Ovary (tissue), 9 donors: ENCODE results near the gene CEBPZ. TPM values are rescaled to one million over a fixed set of nuclear protein-coding genes. Genes with fewer than 3 reads are reported as not detected.

ENCODE experiments used
- DNase-seq, 5 donors: peaks; one replicate each; pipeline ENCODE4 v3.0.0-alpha.2; 2019 to 2020
- H3K27ac ChIP-seq, 2 donors: fragments of 200-600 bp; one replicate each; pipeline versions ENCODE4 v1.5.1 to v1.8.0; 2019 to 2022
- H3K27me3 ChIP-seq: fragments of 200-600 bp; one replicate; pipeline ENCODE4 v1.8.0; 2022
- H3K36me3 ChIP-seq: fragments of 200-600 bp; sonication (generic); one replicate; pipeline ENCODE4 v1.5.1; 2019
- H3K4me1 ChIP-seq: one replicate; pipeline ENCODE4 v1.8.1; 2013; ENCODE audit warnings: mild to moderate bottlenecking, moderate library complexity; ENCODE audit not compliant: insufficient read depth
- H3K4me3 ChIP-seq: fragments of 200-600 bp; sonication (generic); one replicate; pipeline ENCODE4 v1.5.1; 2017
- H3K9me3 ChIP-seq, 2 donors: fragments of 200-600 bp in 1 of 2; sonication (generic) in 1 of 2; one replicate each; pipeline versions ENCODE4 v1.5.1 to v1.8.1; 2013 to 2019; ENCODE audit warnings: mild to moderate bottlenecking in 1 of 2, moderate library complexity in 1 of 2
- EP300 ChIP-seq: sonication (generic); formaldehyde crosslinking; IDR thresholded peaks from one replicate; pipeline ENCODE4 v1.6.1; 2017; ENCODE audit warnings: antibody characterized with exemption
- POLR2A ChIP-seq: fragments of 450-650 bp; IDR thresholded peaks from one replicate; pipeline ENCODE4 v1.6.1; 2017; ENCODE audit warnings: antibody characterized with exemption, mild to moderate bottlenecking, moderate library complexity
- WGBS, 3 donors: extraction: QIAGEN DNeasy Blood & Tissue Kit in 1 of 3; methylation state at CpG; one replicate each; pipeline versions ENCODE4 v1.1.5 to v1.1.7; 2013 to 2017; 5-methylcytosine and 5-hydroxymethylcytosine counted together
- intact Hi-C, 4 donors: fragments of 100-400 bp; cut with DNase I; formaldehyde crosslinking; loops; one replicate each; pipeline versions ENCODE4 v1.11.0 to v1.15.1; 2022 to 2023
- polyA plus RNA-seq, 2 donors: library from polyadenylated mRNA; stranded (reverse); fragments of 200-250 nt in 1 of 2; fragments of 350-450 nt in 1 of 2; fragmentation: Illumina TruSeq in 1 of 2; extraction: RNeasy Lipid Tissue Mini Kit (QIAGEN cat#74804) in 1 of 2; gene quantifications; one replicate each; pipeline ENCODE4 v1.2.3, GENCODE V29; 2013 to 2014
- total RNA-seq, 7 donors: library from RNA; depleted of rRNA in 2 of 7; stranded (reverse); fragments of >200 nt in 2 of 7; fragmentation: NEBNext Ultra II Directional in 3 of 7; extraction: Animal tissue kit (Norgen Biotek cat#: 25700) in 3 of 7; gene quantifications; one replicate each; pipeline versions ENCODE4 v1.1.0 to v1.2.4, GENCODE V29; 2016 to 2023
- TF ChIP-seq, protein P1 (sequence below), 3 donors: fragments of 450-650 bp in 2 of 3; fragments of 200-600 bp in 1 of 3; IDR thresholded peaks; one replicate each; pipeline versions ENCODE4 v1.5.1 to v1.8.0; 2016 to 2022; ENCODE audit warnings: antibody characterized with exemption in 3 of 3, mild to moderate bottlenecking in 1 of 3
- donor health status: DM: no; HTN: no; CAD: no; lungs with moderate emphysema.
- donor health status: DM: no; HTN: no; CAD: no.
- donor health status: Bipolar disorder and iron deficiency.
- donor health status: DM: yes; HTN: yes; CAD: no.
- donor health status: DM: no; HTN: no; CAD: no.
- donor health status: DM: yes; HTN: yes; CAD: no.

The CEBPZ gene
- total and polyA plus RNA-seq, 9 donors, result 24.0 to 56.5 (median 47.4) TPM

DNA sequence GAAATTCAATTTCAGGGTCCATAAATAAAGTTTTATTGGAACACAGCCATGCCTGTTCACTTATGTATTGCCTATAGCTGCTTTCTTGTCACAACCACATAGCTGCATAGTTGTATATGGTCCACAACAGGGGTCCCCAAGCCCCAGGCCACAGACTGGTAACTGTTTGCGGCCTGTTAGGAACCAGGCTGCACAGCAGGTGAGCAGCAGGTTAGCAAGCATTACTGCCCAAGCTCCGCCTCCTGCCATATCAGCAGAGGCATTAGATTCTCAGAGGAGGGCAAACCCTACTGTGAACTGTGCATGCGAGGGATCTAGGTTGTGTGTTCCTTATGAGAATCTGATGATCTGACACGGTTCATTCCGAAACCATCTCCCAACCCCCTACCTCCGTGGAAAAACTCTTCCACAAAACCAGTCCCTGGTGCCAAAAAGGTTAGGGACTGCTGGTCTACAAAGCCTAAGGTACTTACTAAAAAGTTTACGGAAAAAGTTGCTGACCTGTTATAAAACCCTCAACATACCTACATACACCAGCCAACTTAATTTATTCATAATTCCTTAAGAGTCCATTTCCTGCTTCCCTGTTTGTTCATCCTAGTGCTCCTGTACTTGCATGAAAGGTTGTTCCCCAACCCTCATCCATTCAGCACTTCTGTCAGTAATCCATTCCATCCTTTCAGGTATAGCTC lies 40.1 kb upstream of the CEBPZ start:
- Histone ChIP-seq H3K36me3 (no peaks in the 10 kb centered on the region), H3K27me3 (no peaks in the 10 kb centered on the region)
- TF ChIP-seq POLR2A, result no peak
- no peak for TF ChIP-seq EP300

DNA sequence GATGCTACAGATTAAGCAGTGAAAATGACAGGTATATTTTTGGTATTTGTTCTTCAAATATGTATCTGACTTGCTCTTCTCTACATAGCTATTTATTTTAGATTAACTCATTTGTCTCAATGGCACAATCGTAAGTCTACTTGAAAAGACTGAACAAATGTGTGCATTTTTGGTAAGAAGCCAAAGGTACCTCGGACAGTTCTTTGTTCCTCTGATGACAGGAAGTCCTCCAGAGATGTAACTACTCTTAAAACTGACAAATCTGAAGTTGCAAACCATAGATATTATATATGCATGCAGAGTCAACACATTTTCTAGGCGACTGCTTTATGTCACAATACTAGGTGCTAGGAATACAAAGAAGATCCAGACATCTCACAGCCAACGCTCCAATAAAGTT lies 36.7 kb upstream of the CEBPZ start:
- TF ChIP-seq, protein P1, sequence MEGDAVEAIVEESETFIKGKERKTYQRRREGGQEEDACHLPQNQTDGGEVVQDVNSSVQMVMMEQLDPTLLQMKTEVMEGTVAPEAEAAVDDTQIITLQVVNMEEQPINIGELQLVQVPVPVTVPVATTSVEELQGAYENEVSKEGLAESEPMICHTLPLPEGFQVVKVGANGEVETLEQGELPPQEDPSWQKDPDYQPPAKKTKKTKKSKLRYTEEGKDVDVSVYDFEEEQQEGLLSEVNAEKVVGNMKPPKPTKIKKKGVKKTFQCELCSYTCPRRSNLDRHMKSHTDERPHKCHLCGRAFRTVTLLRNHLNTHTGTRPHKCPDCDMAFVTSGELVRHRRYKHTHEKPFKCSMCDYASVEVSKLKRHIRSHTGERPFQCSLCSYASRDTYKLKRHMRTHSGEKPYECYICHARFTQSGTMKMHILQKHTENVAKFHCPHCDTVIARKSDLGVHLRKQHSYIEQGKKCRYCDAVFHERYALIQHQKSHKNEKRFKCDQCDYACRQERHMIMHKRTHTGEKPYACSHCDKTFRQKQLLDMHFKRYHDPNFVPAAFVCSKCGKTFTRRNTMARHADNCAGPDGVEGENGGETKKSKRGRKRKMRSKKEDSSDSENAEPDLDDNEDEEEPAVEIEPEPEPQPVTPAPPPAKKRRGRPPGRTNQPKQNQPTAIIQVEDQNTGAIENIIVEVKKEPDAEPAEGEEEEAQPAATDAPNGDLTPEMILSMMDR (IDR thresholded peaks at IDR 0.05), result no peak
- TF ChIP-seq POLR2A, result no peak
- no peak for TF ChIP-seq EP300

More for the DNA sequence above, 40.1 kb upstream of the CEBPZ start:
- no peak overlapping the region for H3K4me3 ChIP-seq
- DNase-seq, result no peak
- no peaks in the 10 kb centered on the region for H3K4me1 ChIP-seq
- intact Hi-C loops, result no loop called here
- no peak overlapping the region for H3K27ac ChIP-seq
- WGBS, 3 donors, result 83 to 92% (median 85%) methylated on average over 7 of the region's 7 CpGs
- H3K9me3 ChIP-seq, result no peaks in the 10 kb centered on the region

DNA sequence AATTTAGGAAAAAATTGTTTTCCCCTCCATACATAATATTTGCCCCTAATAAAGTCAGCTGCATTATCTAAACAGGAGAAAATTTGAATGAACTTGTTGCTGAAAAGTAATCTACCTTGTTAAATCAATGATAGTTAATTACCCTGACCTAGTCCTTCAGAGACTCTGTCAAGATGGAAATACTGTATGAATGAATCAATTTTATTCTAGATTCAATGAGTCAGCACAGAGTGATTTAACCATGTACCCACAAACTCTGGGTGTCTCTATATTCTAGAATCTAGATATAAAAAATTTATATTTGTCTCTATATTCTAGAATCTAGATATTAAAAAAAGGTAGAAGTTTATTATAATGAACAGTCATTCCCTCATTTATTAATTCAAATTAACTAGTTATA lies 36.3 kb upstream of the CEBPZ start:
- Histone ChIP-seq H3K36me3 (no peaks in the 10 kb centered on the region), H3K27ac (no peak overlapping the region), H3K27me3 (no peaks in the 10 kb centered on the region), H3K4me1 (no peaks in the 10 kb centered on the region), H3K4me3 (no peak overlapping the region), H3K9me3 (no peaks in the 10 kb centered on the region)
- DNase-seq, result no peak
- TF ChIP-seq POLR2A (no peak), EP300 (no peak)
- TF ChIP-seq, protein P1 (IDR thresholded peaks at IDR 0.05), result no peak
- intact Hi-C loops, result no loop called here

More for the DNA sequence above, 36.7 kb upstream of the CEBPZ start:
- intact Hi-C loops, result no loop called here
- Histone ChIP-seq H3K4me3 (no peak overlapping the region), H3K4me1 (no peaks in the 10 kb centered on the region), H3K36me3 (no peaks in the 10 kb centered on the region), H3K27ac (no peak overlapping the region), H3K9me3 (no peaks in the 10 kb centered on the region), H3K27me3 (no peaks in the 10 kb centered on the region)
- DNase-seq, result no peak
- 89 to 94% (median 92%) methylated on average over 4 of the region's 4 CpGs for WGBS, 3 donors

DNA sequence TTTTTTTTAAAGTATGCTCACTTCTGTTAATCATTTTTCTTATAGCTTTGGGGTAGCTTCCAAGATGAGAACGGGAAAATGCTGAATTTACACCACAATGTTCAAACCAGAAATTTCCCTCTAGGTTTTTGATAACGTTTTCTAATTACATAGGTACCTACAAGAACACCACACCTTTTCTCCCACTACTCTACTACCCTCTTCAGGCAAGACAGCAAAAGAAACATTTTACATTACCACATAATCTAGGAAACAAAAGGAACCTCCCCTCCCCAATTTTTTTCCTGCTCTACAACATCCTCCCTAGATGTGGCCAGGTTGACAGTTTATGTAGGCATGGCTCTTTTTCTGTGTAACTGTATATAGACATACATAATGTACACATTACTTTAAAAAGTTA lies 32.4 kb upstream of the CEBPZ start:
- Histone ChIP-seq H3K36me3 (no peaks in the 10 kb centered on the region), H3K4me3 (no peak overlapping the region), H3K9me3 (no peaks in the 10 kb centered on the region), H3K27me3 (no peaks in the 10 kb centered on the region), H3K4me1 (no peaks in the 10 kb centered on the region), H3K27ac (no peak overlapping the region)
- intact Hi-C loops, result no loop called here
- DNase-seq, result no peak
- WGBS, 3 donors, result 80 to 88% (median 85%) methylated on average over 2 of the region's 2 CpGs
- TF ChIP-seq, protein P1 (IDR thresholded peaks at IDR 0.05), result no peak
- TF ChIP-seq POLR2A, result no peak
- no peak for TF ChIP-seq EP300

DNA sequence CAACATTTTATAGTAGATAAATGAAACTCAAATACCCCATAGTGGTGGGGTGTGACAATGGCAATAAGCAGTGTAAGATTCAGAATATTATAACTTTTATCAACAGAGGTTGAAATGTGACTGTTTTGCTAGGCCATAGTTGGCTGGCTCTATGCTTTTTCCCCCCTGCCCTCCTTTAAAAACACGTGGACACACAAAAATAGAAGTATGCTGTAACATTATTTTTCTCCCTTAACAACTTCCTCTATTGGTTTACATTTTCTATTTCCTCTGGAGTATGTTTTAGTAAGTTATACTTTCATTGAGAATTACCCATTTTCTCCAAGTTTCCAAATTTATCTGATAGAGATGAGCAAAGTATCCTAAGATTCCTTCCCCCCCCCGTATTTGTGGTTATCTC lies 31.1 kb upstream of the CEBPZ start:
- TF ChIP-seq POLR2A, result no peak
- TF ChIP-seq, protein P1 (IDR thresholded peaks at IDR 0.05), result no peak
- no peak for TF ChIP-seq EP300
- Histone ChIP-seq H3K27ac (no peak overlapping the region), H3K4me3 (no peak overlapping the region), H3K4me1 (no peaks in the 10 kb centered on the region), H3K9me3 (no peaks in the 10 kb centered on the region), H3K27me3 (no peaks in the 10 kb centered on the region), H3K36me3 (no peaks in the 10 kb centered on the region)
- WGBS, 3 donors, result 46 to 65% (median 60%) methylated on average over 2 of the region's 2 CpGs
- intact Hi-C loops, result no loop called here
- DNase-seq, result no peak
